ENCODE data around the gene PACRG. TPM values are rescaled to one million over a fixed set of nuclear protein-coding genes. Genes with fewer than 3 reads are reported as not detected.

Gene PACRG
- polyA plus RNA-seq, 1 donor (not counting 4 experiments of a cell fraction or from before 2014, with no cell fraction given) = 0.31 TPM

DNA sequence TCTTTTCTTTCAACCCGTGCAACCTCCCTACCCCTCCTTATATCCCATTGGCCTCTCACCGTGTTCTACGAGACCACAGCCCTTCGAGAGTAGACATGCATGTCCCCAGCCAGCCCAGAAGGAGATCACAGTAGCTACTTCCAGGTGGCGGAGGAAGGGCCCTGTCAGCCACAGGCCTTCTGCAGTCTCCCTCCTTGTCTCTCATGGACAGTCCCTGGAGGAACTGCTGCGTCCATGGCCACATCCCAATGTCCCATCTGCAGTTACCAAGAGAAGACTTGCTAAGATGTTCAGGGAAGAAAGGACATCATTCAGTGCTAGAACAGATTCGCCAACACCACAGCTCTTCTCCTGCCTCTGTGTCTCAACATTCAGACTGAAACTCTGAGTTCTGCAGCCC, 625.2 kb downstream of the PACRG start:
- Histone ChIP-seq H3K9ac (ENCODE audit: control insufficient read depth, extremely low read depth, insufficient read depth, low read length) (no peak overlapping the region), H3K36me3 (ENCODE audit: control insufficient read depth in 2 of 2, extremely low read depth in 1 of 2, insufficient read depth in 2 of 2, low read length in 2 of 2) (no peaks in the 10 kb centered on the region), H3K9me1 (ENCODE audit: control insufficient read depth, extremely low read depth, insufficient read depth, low read length) (no peaks in the 10 kb centered on the region), H2AFZ (ENCODE audit: control insufficient read depth, low read length) (no peak overlapping the region), H3K79me2 (ENCODE audit: control insufficient read depth, insufficient read depth, low read length) (no peaks in the 10 kb centered on the region), H4K20me1 (ENCODE audit: control insufficient read depth, extremely low read depth, insufficient read depth, low read length) (no peaks in the 10 kb centered on the region), H3K4me2 (ENCODE audit: control insufficient read depth, extremely low read depth, insufficient read depth, low read depth, low read length) (no peak overlapping the region), H3K4me1 (ENCODE audit: control insufficient read depth, extremely low read depth, insufficient read depth, low read length) (peaks cover 17% of the 10 kb centered on the region), H3K27me3 (ENCODE audit: control insufficient read depth, extremely low read depth, insufficient read depth, low read length) (no peaks in the 10 kb centered on the region), H3K9me3 (ENCODE audit: control insufficient read depth, low read depth, low read length) (no peaks in the 10 kb centered on the region), H3K27ac (ENCODE audit: control insufficient read depth, insufficient read depth, low read length) (no peak overlapping the region), H3K4me3 (ENCODE audit: control insufficient read depth in 2 of 3, extremely low read depth in 1 of 3, insufficient read depth in 2 of 3, low read depth in 1 of 3, low read length in 3 of 3) (no peak overlapping the region)
- FAIRE-seq (no peak), DNase-seq (ENCODE audit: low read depth, low spot score) (no peak)
- dilution Hi-C loops (cut with MboI; ENCODE audit: extremely low pct_ligation_motif_present, low sequenced_read_pairs) = no loop called here
- no peak for TF ChIP-seq EZH2 (IDR thresholded peaks at IDR 0.05; ENCODE audit: low read length)
- no peak for TF ChIP-seq CTCF (optimal IDR thresholded peaks at IDR 0.05 in 1 of 3, IDR thresholded peaks at IDR 0.05 in 1 of 3, conservative IDR thresholded peaks at IDR 0.05 in 1 of 3; ENCODE audit: extremely low read depth in 1 of 3, insufficient read depth in 2 of 3, low read length in 3 of 3)

- H3K4me2 ChIP-seq (ENCODE audit: control insufficient read depth, extremely low read depth, insufficient read depth, low read depth, low read length) = no peak overlapping the region
- H4K20me1 ChIP-seq (ENCODE audit: control insufficient read depth, extremely low read depth, insufficient read depth, low read length) = no peaks in the 10 kb centered on the region
- H3K27ac ChIP-seq (ENCODE audit: control insufficient read depth, insufficient read depth, low read length) = no peak overlapping the region
- peaks cover 17% of the 10 kb centered on the region for H3K4me1 ChIP-seq (ENCODE audit: control insufficient read depth, extremely low read depth, insufficient read depth, low read length)
- H3K79me2 ChIP-seq (ENCODE audit: control insufficient read depth, insufficient read depth, low read length) = no peaks in the 10 kb centered on the region
- H2AFZ ChIP-seq (ENCODE audit: control insufficient read depth, low read length) = peak overlapping the region; percentile 72
- no peak overlapping the region for H3K9ac ChIP-seq (ENCODE audit: control insufficient read depth, extremely low read depth, insufficient read depth, low read length)
- dilution Hi-C loops (cut with MboI; ENCODE audit: extremely low pct_ligation_motif_present, low sequenced_read_pairs) = no loop called here
- TF ChIP-seq EZH2 (IDR thresholded peaks at IDR 0.05; ENCODE audit: low read length) (no peak), CTCF (optimal IDR thresholded peaks at IDR 0.05 in 1 of 3, IDR thresholded peaks at IDR 0.05 in 1 of 3, conservative IDR thresholded peaks at IDR 0.05 in 1 of 3; ENCODE audit: extremely low read depth in 1 of 3, insufficient read depth in 2 of 3, low read length in 3 of 3) (no peak)
- no peaks in the 10 kb centered on the region for H3K27me3 ChIP-seq (ENCODE audit: control insufficient read depth, extremely low read depth, insufficient read depth, low read length)
- DNase-seq (ENCODE audit: low read depth, low spot score) (peak; percentile 9), FAIRE-seq (no peak)
- no peak overlapping the region for H3K4me3 ChIP-seq (ENCODE audit: control insufficient read depth in 2 of 3, extremely low read depth in 1 of 3, insufficient read depth in 2 of 3, low read depth in 1 of 3, low read length in 3 of 3)
- no peaks in the 10 kb centered on the region for H3K9me3 ChIP-seq (ENCODE audit: control insufficient read depth, low read depth, low read length)
- H3K9me1 ChIP-seq (ENCODE audit: control insufficient read depth, extremely low read depth, insufficient read depth, low read length) = no peaks in the 10 kb centered on the region
- no peaks in the 10 kb centered on the region for H3K36me3 ChIP-seq (ENCODE audit: control insufficient read depth in 2 of 2, extremely low read depth in 1 of 2, insufficient read depth in 2 of 2, low read length in 2 of 2)
Measured at GRCh38 chr6:163354085-163354484, 626.3 kb downstream of the PACRG start.
